HCT116 (cell line): ENCODE results near the gene COA7. TPM values are rescaled to one million over a fixed set of nuclear protein-coding genes. Genes with fewer than 3 reads are reported as not detected.

Source experiments
- ATAC-seq: fragments of 200-7000 bp; cut with Tn5 transposase; 2 replicates; pipeline ENCODE4 v1.9.1; 2020; ENCODE audit warnings: mild to moderate bottlenecking, moderate library complexity
- BruUV-seq: library from RNA; stranded (reverse); fragments of 400-500 nt; replicated peaks from 2 replicates; lab custom pipeline; 2021; lab: Mats Ljungman, UMichigan
- CTCF ChIA-PET: fragments of 300-600 bp; sonication (Branson Sonifier 250); formaldehyde crosslinking; loops from one replicate; lab custom pipeline; 2021; ENCODE audit warnings: antibody characterized with exemption; lab: Charles Lee
- POLR2A ChIA-PET: fragments of 300-600, 350-600 bp; sonication (Branson Sonifier 250); formaldehyde crosslinking; loops from one replicate; lab custom pipeline; 2021; ENCODE audit warnings: antibody characterized with exemption; lab: Charles Lee
- RAD21 ChIA-PET, 2 experiments: fragments of 300-600 bp; sonication (Branson Sonifier 250); formaldehyde crosslinking; loops; one replicate each; lab custom pipeline; 2023; ENCODE audit warnings: low total read pairs in 2 of 2; ENCODE audit not compliant: uncharacterized antibody in 2 of 2, unreplicated experiment in 2 of 2, low non-redundant PET in 1 of 2; lab: Charles Lee
- DNase-seq: peaks from one replicate; pipeline ENCODE4 v3.0.0-alpha.2; 2010; ENCODE audit warnings: low read depth, low spot score
- H2AFZ ChIP-seq: fragments of 200-600 bp; shearing (Covaris generic), sonication (generic); 2 replicates; pipeline ENCODE4 v1.6.1; 2017; ENCODE audit warnings: low read depth, mixed run types, mixed read lengths, antibody characterized with exemption, low read length; ENCODE audit not compliant: poor library complexity, severe bottlenecking
- H3K27ac ChIP-seq: 2 replicates; pipeline ENCODE4 v1.5.1; 2012; ENCODE audit warnings: low read depth, low read length
- H3K27me3 ChIP-seq: fragments of 200-600 bp; sonication (generic); 2 replicates; pipeline ENCODE4 v1.6.1; 2016; ENCODE audit warnings: mixed run types, low read length, mixed read lengths; ENCODE audit not compliant: insufficient read depth
- H3K36me3 ChIP-seq, 2 experiments: fragments of 200-500 bp in 1 of 2; fragments of 200-600 bp in 1 of 2; sonication (Bioruptor generic) in 1 of 2; sonication (generic) in 1 of 2; 2 replicates each; pipeline versions ENCODE4 v1.5.1 to v1.6.1; 2014 to 2016; ENCODE audit warnings: low read length in 2 of 2, inconsistent platforms in 1 of 2, mixed read lengths in 1 of 2, mixed run types in 1 of 2; ENCODE audit not compliant: insufficient read depth in 2 of 2, control insufficient read depth in 1 of 2
- H3K4me1 ChIP-seq, 2 experiments: fragments of 200-600 bp in 1 of 2; sonication (generic) in 1 of 2; 2 replicates each; pipeline versions ENCODE4 v1.5.1 to v1.6.1; 2012 to 2017; ENCODE audit warnings: low read length in 2 of 2, inconsistent platforms in 1 of 2, mild to moderate bottlenecking in 1 of 2, mixed read lengths in 1 of 2, mixed run types in 1 of 2, moderate library complexity in 1 of 2; ENCODE audit not compliant: insufficient read depth in 2 of 2, control insufficient read depth in 1 of 2
- H3K4me2 ChIP-seq: fragments of 200-600 bp; sonication (generic); 2 replicates; pipeline ENCODE4 v1.6.1; 2017; ENCODE audit warnings: mixed run types, low read length, mixed read lengths
- H3K4me3 ChIP-seq, 2 experiments: fragments of 200-600 bp in 1 of 2; sonication (generic) in 1 of 2; replicated peaks in 1 of 2; 2 replicates each; pipeline ENCODE4 v1.5.1; 2011 to 2016; ENCODE audit warnings: low read length in 2 of 2, control low read depth in 1 of 2, low read depth in 1 of 2, mild to moderate bottlenecking in 1 of 2, mixed read lengths in 1 of 2, mixed run types in 1 of 2
- H3K79me2 ChIP-seq: fragments of 200-600 bp; sonication (generic); 2 replicates; pipeline ENCODE4 v1.6.1; 2017; ENCODE audit warnings: mild to moderate bottlenecking, mixed run types, low read length, moderate library complexity, mixed read lengths; ENCODE audit not compliant: insufficient read depth
- H3K9ac ChIP-seq: fragments of 200-600 bp; sonication (generic); 2 replicates; pipeline ENCODE4 v1.6.1; 2016; ENCODE audit warnings: low read length, mixed read lengths
- H3K9me2 ChIP-seq: fragments of 200-600 bp; sonication (generic), shearing (Covaris generic); 2 replicates; pipeline ENCODE4 v1.6.1; 2017; ENCODE audit warnings: mixed run types, mild to moderate bottlenecking, moderate library complexity; ENCODE audit not compliant: insufficient read depth
- H3K9me3 ChIP-seq, 2 experiments: fragments of 200-500 bp in 1 of 2; fragments of 200-600 bp in 1 of 2; sonication (Bioruptor generic) in 1 of 2; sonication (generic) in 1 of 2; 2 replicates each; pipeline ENCODE4 v1.6.1; 2014 to 2017; ENCODE audit warnings: low read length in 2 of 2, mixed read lengths in 2 of 2, inconsistent platforms in 1 of 2, low read depth in 1 of 2, mild to moderate bottlenecking in 1 of 2, mixed run types in 1 of 2, moderate library complexity in 1 of 2; ENCODE audit not compliant: control insufficient read depth in 1 of 2, insufficient read depth in 1 of 2
- H4K20me1 ChIP-seq: fragments of 200-600 bp; sonication (generic), shearing (Covaris generic); 2 replicates; pipeline ENCODE4 v1.6.1; 2017; ENCODE audit warnings: mixed run types, mild to moderate bottlenecking, moderate library complexity; ENCODE audit not compliant: insufficient read depth
- CBX3 ChIP-seq: IDR thresholded peaks from 2 replicates; pipeline ENCODE4 v1.6.1; 2012; ENCODE audit warnings: low read depth
- CEBPB ChIP-seq: IDR thresholded peaks from 2 replicates; pipeline ENCODE4 v1.6.1; 2012; ENCODE audit warnings: low read depth
- ELF1 ChIP-seq: IDR thresholded peaks from 2 replicates; pipeline ENCODE4 v1.6.1; 2012; ENCODE audit warnings: low read depth, borderline replicate concordance
- EZH2 ChIP-seq: fragments of 200-600 bp; sonication (generic); IDR thresholded peaks from 2 replicates; pipeline ENCODE4 v1.6.1; 2017; ENCODE audit warnings: antibody characterized with exemption, mixed run types
- EZH2phosphoT487 ChIP-seq: fragments of 200-600 bp; IDR thresholded peaks from 2 replicates; pipeline ENCODE4 v1.6.1; 2018; ENCODE audit warnings: antibody characterized with exemption, borderline replicate concordance
- JUND ChIP-seq: IDR thresholded peaks from 2 replicates; pipeline ENCODE4 v1.6.1; 2012
- POLR2A ChIP-seq: IDR thresholded peaks from 2 replicates; pipeline ENCODE4 v1.7.0; 2011; ENCODE audit warnings: borderline replicate concordance; ENCODE audit not compliant: insufficient read depth, insufficient read length; ENCODE audit errors: extremely low read depth
- POLR2AphosphoS5 ChIP-seq: IDR thresholded peaks from 2 replicates; pipeline ENCODE4 v1.6.1; 2011; ENCODE audit warnings: mild to moderate bottlenecking, low read depth, low read length, moderate library complexity
- RAD21 ChIP-seq: IDR thresholded peaks from 2 replicates; pipeline ENCODE4 v1.6.1; 2012; ENCODE audit warnings: low read depth, mild to moderate bottlenecking
- SRF ChIP-seq: IDR thresholded peaks from 2 replicates; pipeline ENCODE4 v1.6.1; 2012; ENCODE audit warnings: low read depth
- TCF7L2 ChIP-seq: IDR thresholded peaks from 2 replicates; pipeline ENCODE4 v1.7.0; 2011; ENCODE audit warnings: borderline replicate concordance, inconsistent platforms; ENCODE audit not compliant: insufficient read depth, insufficient read length; ENCODE audit errors: extremely low read depth
- YY1 ChIP-seq: IDR thresholded peaks from 2 replicates; pipeline ENCODE4 v1.6.1; 2011; ENCODE audit warnings: low read length, low read depth, moderate library complexity, mild to moderate bottlenecking; ENCODE audit not compliant: insufficient replicate concordance; ENCODE audit errors: extremely low read depth
- intact Hi-C: fragments of 100-400 bp; cut with micrococcal nuclease; formaldehyde crosslinking; loops from 2 replicates; pipeline ENCODE4 v1.10.0; 2022
- total RNA-seq: library from RNA; stranded (reverse); gene quantifications from one replicate; pipeline ENCODE4 v1.2.1, GENCODE V29; 2021; ENCODE audit not compliant: unreplicated experiment
- TF ChIP-seq, protein P1 (sequence below): IDR thresholded peaks from 2 replicates; pipeline ENCODE4 v1.6.1; 2012; ENCODE audit warnings: low read depth
- TF ChIP-seq, protein P2 (sequence below), 3 experiments: fragments of 200-600 bp in 1 of 3; sonication (generic) in 1 of 3; IDR thresholded peaks in 2 of 3; conservative IDR thresholded peaks in 1 of 3; 2 replicates each; pipeline ENCODE4 v1.5.1; 2012 to 2017; ENCODE audit warnings: low read depth in 2 of 3, low read length in 2 of 3, antibody characterized with exemption in 1 of 3, borderline replicate concordance in 1 of 3, control low read depth in 1 of 3, mild to moderate bottlenecking in 1 of 3, mixed read lengths in 1 of 3, mixed run types in 1 of 3, moderate library complexity in 1 of 3; ENCODE audit not compliant: insufficient read depth in 1 of 3

The COA7 gene
- total RNA-seq, 1 experiment from 2014 or later: 43.6 TPM

DNA sequence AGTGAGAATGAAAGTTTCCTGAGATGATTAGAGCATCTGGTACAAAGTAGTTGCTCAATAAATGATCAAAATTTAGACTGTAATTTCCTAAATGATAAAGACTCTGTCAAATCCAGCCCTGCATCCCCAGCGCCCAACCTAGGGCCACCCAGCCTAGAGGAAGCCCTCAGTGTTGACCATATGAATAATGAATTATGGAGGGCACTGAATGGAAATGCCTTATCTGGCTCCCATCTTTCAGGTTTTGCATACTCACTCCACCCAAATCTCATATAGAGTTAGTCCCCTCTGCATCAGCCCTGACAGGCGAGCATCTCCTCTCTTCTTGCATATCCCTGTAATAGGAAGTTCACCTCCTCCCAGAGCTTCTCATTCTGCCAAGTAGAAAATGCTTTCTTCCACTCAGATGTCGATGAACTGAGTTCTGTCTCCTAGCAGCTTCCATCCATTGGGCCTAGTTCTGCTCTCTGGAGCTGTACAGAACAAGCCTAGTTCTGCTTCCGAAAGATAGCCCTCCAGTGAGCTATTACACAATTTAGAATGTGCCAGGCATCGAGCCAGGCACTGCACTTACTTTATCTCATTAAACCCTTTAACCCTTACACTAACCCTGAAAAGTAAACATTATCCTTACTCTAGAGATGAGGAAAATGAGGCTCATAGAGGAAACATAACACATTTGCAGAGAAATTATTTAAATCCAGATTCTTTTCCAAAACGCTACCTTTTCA, 20.9 kb downstream of the COA7 start:
- Histone ChIP-seq H3K9me2 (no peaks in the 10 kb centered on the region), H3K27ac (no peak overlapping the region), H3K4me1 (peaks cover 8 to 13% of the 10 kb centered on the region in 2 experiments; a peak in 3 of 4 replicates), H3K4me3 (no peak overlapping the region), H3K36me3 (no peaks in the 10 kb centered on the region), H4K20me1 (no peaks in the 10 kb centered on the region), H2AFZ (no peak overlapping the region), H3K4me2 (no peak overlapping the region), H3K9me3 (no peaks in the 10 kb centered on the region), H3K27me3 (no peaks in the 10 kb centered on the region), H3K79me2 (no peaks in the 10 kb centered on the region), H3K9ac (no peak overlapping the region)
- no peak for DNase-seq
- BruUV-seq: no TSS peak
- POLR2A ChIA-PET: no interaction called here
- CTCF ChIA-PET: interaction anchor here (0.8 kb wide), 1 partner anchor 9 kb away, joined by 4 read pairs; no protein-coding TSS in a partner anchor
- no peak for TF ChIP-seq POLR2AphosphoS5
- intact Hi-C loops: no loop called here
- RAD21 ChIA-PET: no interaction called here
- no peak for ATAC-seq

DNA sequence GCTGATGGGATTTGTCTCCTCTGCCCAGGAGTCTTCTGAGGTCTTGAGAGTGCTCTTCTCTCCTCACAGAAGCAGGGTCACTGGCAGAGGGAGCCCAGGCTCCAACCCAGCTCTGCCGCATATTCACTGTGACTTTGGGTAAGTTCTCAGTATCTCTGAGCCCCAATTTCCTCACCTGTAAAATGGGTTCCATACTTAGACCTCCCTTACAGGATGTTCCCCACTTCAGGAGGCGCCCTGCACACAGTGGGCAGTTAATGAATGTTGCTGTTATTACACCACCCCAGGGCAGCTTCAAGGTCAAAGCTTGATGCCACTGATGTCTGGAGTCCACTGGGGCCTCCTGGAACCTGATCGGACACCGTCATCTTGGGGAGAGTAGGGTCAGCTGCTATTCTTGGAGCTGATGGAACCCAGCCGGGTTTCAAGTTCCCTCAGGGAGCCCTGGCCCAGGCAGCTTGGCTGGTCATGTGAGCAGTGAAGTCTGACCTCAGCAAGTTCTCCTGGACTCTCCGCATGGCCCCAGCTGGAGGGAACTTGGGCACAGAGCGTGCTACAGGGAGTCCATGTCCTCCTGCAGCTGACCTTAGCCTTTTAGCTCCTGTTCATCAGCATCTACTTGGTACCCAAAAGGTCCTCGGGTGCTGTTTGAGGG, 21.8 kb downstream of the COA7 start:
- Histone ChIP-seq H3K4me3 (no peak overlapping the region), H3K9me2 (no peaks in the 10 kb centered on the region), H3K4me1 (peaks cover 8 to 13% of the 10 kb centered on the region in 2 experiments; a peak in 3 of 4 replicates), H2AFZ (no peak overlapping the region), H3K36me3 (no peaks in the 10 kb centered on the region), H3K79me2 (no peaks in the 10 kb centered on the region), H3K9ac (no peak overlapping the region), H3K9me3 (no peaks in the 10 kb centered on the region), H3K4me2 (no peak overlapping the region), H4K20me1 (no peaks in the 10 kb centered on the region), H3K27ac (no peak overlapping the region), H3K27me3 (no peaks in the 10 kb centered on the region)
- no peak for TF ChIP-seq EZH2
- no peak for TF ChIP-seq EZH2phosphoT487
- no peak for TF ChIP-seq RAD21
- no peak for TF ChIP-seq POLR2A
- TF ChIP-seq, protein P1, sequence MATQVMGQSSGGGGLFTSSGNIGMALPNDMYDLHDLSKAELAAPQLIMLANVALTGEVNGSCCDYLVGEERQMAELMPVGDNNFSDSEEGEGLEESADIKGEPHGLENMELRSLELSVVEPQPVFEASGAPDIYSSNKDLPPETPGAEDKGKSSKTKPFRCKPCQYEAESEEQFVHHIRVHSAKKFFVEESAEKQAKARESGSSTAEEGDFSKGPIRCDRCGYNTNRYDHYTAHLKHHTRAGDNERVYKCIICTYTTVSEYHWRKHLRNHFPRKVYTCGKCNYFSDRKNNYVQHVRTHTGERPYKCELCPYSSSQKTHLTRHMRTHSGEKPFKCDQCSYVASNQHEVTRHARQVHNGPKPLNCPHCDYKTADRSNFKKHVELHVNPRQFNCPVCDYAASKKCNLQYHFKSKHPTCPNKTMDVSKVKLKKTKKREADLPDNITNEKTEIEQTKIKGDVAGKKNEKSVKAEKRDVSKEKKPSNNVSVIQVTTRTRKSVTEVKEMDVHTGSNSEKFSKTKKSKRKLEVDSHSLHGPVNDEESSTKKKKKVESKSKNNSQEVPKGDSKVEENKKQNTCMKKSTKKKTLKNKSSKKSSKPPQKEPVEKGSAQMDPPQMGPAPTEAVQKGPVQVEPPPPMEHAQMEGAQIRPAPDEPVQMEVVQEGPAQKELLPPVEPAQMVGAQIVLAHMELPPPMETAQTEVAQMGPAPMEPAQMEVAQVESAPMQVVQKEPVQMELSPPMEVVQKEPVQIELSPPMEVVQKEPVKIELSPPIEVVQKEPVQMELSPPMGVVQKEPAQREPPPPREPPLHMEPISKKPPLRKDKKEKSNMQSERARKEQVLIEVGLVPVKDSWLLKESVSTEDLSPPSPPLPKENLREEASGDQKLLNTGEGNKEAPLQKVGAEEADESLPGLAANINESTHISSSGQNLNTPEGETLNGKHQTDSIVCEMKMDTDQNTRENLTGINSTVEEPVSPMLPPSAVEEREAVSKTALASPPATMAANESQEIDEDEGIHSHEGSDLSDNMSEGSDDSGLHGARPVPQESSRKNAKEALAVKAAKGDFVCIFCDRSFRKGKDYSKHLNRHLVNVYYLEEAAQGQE: no peak
- TF ChIP-seq CEBPB: no peak
- no peak for TF ChIP-seq YY1
- no peak for TF ChIP-seq CBX3
- TF ChIP-seq ELF1: no peak
- TF ChIP-seq TCF7L2: no peak
- no peak for TF ChIP-seq SRF
- TF ChIP-seq, protein P2, sequence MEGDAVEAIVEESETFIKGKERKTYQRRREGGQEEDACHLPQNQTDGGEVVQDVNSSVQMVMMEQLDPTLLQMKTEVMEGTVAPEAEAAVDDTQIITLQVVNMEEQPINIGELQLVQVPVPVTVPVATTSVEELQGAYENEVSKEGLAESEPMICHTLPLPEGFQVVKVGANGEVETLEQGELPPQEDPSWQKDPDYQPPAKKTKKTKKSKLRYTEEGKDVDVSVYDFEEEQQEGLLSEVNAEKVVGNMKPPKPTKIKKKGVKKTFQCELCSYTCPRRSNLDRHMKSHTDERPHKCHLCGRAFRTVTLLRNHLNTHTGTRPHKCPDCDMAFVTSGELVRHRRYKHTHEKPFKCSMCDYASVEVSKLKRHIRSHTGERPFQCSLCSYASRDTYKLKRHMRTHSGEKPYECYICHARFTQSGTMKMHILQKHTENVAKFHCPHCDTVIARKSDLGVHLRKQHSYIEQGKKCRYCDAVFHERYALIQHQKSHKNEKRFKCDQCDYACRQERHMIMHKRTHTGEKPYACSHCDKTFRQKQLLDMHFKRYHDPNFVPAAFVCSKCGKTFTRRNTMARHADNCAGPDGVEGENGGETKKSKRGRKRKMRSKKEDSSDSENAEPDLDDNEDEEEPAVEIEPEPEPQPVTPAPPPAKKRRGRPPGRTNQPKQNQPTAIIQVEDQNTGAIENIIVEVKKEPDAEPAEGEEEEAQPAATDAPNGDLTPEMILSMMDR (IDR thresholded peaks at IDR 0.05 in 2 of 3, conservative IDR thresholded peaks at IDR 0.05 in 1 of 3; ENCODE audit: borderline replicate concordance in 1 of 3, insufficient read depth in 1 of 3, low read depth in 2 of 3, low read length in 2 of 3): no peak
- no peak for TF ChIP-seq JUND
- ChIA-PET POLR2A (no interaction called here), CTCF (no interaction called here), RAD21 (no interaction called here)
- no TSS peak for BruUV-seq
- ATAC-seq (no peak), DNase-seq (no peak)
- intact Hi-C loops: no loop called here
